GM03348 (cell line): ENCODE results near the gene RAB40B.
"Not testable (repeated sequence)": the region's sequence is repeated elsewhere in the genome, so short reads cannot be mapped to it uniquely, and the experiment has no call there.

Source experiments
- DNase-seq: peaks from one replicate; pipeline ENCODE4 v3.0.0; 2012; ENCODE audit warnings: low spot score

RAB40B gene

DNA sequence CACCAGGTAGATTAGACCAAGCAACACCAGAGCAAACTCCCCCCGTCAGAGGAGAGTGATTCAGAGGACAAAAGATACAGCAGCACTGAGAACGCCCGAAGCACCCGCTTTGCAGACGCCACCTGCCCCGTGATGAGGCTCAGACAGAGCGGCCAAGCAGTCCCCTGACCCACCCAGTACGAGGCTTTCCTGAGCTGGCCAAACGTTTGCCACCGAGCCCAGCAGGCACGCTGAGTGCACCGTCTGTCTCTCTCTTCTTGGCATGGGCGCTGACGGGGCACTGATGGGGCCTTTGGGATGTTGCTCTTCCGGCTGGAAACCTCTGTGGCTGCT, 30.9 kb downstream of the RAB40B start:
- DNase-seq: no peak

DNA sequence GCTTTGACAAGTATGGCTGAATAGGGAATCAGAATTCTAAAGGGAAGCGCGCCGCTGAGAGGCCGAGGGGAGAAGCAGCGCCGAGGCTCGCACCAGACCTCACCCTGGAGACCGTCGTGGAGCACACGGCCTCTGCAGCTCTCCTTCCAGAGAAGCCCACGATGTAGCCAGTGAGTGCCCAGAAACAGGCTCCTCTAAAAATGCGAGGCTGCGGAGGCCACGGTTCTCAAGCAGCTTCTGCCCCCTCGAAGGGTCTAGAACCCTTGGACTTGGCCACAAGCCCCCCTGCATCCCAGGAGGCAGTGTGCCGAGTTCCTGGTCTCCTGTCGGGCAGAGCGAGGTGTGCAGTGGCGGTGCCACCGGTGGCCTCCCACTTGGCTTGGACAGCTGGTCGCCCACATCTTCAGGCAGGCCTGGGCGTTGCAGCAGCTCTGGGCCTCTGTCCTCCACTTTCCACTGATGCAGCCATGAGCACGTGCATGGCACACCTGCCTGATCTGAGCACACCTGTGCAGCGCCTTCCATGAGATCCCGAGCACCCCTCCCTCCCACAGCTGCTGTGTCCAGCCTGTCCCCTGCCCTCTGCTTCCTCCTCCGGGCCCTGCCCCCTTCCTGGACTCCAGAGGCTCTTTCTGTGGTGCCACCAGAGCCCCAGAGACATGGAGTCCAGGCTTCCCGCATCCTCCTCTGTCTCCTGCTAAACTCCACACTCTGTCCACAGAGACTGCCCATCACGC, 31.4 kb downstream of the RAB40B start:
- DNase-seq: no peak

DNA sequence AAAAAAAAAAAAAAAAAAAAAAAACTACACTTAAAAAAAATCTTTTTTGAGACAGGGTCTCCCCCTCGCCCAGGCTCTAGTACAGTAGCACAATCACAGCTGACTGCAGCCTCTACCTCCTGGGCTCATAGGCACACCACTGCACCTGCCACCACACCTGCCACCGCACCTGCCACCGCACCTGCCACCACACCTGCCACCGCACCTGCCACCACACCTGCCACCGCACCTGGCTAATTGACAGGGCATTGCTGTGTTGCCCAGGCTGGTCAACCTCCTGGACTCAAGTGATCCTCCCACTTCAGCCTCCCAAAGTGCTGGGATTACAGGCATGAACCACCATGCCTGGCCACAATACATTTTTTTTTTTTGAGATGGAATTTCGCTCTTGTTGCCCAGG, 32.6 kb downstream of the RAB40B start:
- DNase-seq: no peak

DNA sequence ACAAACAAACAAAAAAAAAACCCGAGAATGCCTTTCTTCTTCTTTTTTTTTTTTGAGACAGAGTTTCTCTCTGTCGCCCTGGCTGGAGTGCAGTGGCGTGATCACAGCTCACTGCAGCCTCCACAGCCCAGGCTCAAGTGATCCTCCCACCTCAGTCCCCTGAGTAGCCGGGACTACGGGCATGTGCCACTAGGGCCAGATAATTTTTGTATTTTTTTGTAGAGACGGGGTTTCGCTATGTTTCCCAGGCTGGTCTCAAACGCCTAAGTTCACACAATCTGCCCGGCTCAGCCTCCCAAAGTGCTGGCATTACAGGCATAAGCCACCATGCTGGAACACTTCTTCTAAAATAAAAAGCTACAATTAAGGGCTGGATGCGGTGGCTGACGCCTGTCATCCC, 33.3 kb downstream of the RAB40B start:
- no peak for DNase-seq

DNA sequence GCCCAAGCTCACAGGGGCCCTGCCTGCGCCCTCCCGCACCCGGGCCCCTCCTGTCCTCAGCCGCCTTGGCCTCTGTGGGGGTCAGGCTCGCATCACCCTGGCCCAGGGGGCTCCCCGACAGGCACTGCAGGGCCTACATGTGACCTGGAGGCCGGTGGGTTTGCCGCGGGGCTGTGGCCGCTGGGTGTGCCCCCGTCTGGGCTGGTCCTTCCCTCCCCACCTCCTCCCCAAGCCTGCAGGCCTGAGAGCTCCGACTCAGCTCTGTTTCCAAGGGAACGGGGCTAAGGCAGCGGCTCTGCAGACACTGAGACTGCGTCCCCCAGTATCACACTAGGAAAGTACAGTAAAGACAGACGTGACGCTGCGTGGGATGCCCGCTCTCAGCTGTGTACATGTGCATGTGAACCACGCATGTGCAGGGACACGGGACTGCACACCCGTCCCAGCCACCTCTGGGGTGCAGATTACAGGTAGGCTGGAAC, 33.8 kb downstream of the RAB40B start:
- no peak for DNase-seq

DNA sequence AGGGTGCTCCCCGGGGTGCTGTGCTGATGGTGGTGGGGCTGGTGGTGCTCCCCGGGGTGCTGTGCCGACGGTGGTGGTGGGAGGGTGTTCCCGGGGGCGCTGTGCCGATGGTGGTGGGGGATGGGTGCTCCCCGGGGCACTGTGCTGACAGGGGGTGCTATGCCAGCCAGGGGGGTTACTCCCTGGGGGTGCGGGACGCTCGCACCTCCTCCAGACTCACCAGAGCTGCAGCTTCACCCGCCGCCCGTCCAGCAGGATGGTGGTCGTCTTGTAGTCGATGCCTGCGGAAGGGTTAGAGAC, 34.3 kb downstream of the RAB40B start:
- DNase-seq: no peak

DNA sequence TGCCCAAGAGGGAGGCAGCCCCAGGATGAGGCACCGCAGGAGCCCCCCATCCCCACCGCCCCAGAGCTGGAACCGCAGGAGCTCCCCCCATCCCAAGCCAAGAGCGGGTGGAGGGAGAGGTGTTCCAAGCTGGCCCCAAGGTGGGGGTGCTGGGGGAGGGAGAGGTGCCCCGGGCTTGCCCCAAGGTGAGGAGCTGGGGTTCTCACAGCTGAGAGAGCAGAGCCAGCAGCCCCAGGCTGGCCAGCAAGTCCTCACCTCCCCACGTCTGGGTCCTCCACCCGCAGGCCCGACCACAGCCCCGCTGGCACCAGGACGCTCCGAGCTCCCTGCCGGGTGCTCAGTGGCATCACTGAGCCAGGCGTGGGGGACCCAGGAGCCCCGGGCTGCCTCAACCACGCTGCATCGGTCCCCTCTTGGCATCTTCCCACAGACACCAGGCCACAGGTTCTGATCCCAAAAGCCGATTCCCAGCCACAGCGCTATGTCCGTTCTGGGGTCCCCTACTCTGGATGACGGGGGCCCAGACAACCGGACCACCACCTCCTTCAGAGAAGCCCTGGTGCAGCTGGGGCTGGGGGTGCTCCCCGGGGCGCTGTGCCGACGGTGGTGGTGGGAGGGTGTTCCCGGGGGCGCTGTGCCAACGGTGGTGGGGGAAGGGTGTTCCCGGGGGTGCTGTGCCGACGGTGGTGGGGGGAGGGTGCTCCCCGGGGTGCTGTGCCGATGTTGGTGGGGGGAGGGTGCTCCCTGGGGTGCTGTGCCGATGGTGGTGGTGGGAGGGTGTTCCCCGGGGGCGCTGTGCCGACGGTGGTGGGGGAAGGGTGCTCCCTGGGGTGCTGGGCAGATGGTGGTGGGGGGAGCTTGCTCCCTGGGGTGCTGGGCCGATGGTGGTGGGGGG, 34.9 kb downstream of the RAB40B start:
- no peak for DNase-seq

DNA sequence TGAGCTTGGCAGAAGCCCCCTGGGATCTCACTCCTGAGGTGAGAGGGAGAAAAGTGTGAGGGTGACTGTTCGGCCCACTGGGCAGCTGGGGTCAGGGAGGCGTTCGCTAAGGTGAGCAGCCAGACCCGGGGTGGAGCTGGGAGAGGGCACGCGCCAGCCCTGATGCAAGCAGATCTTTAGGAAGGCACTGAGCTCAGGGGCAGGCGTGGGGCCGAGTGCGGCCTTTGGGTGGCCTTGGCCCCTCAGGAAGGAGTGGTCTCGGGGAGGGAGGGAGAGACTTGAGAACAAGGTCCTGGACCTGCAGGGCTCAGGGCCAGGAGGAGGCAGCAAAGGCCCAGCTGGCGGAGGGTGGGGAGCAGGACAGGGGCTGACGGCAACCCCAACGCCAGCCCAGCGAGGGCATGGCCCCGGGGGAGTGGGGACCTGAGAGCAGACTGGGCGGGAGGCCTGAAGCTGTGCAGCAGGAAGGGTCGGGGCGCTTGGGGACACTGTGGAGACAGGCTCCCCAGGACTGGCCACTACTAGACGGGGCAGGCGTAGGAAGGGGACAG, 35.7 kb downstream of the RAB40B start:
- DNase-seq: no peak

DNA sequence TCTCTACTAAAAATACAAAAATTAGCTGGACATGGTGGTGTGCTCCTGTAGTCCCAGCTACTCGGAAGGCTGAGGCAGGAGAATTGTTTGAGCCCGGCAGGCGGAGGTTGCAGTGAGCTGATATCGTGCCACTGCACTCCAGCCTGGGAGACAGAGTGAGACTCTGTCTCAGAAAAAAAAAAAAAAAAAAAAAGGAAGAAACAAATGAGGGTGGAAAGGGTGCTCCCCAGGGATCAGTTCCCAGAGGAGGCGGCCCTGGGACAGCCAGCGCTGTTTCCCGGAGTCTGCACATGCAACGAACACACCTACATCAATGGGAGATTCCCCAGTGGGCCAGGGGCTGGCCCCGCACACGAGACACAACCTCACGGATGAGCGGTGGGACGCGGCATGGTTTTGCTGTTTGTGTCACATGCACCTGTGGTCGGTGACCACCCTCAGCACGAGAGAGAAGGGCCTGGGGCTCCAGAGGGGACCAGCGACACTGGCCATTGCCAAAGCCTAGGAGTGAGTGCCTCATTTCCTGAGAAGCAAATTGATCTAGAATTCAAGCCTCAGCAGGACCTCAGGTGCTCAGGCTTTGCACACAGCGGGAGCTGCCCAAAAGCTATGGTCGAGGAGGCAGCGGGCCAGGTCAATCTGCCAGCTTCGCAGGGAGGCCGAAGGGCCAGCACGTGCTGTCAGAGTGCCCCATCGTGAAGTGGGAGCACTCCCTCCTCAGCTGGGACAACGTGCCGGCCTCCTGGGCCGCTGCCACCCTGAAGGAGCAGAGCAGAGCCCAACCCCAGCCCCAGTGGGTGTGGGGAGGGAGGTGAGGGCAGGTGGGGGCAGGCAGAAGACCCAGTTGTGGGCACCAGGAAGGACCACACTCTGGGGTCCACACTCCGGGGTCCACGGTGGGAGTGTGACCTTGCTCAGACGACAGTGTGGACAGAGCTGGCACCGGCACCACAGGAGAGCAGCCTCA, 36.5 kb downstream of the RAB40B start:
- DNase-seq: no peak

DNA sequence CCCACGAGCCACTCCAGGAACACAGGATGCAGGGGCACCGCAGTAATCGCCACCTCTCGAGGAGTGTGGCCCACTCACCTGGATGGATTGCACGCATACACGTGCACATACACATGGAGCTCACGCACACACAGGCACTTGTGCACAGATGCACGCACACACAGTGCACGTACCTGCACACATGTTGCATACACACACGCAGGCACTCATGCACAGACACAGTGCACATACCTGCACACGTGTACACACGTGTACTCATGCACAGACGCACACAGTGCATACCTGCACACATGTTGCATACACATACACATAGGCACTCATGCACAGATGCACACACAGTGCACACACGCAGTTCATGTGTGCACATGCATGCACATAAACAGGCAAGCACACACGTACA, 38.6 kb downstream of the RAB40B start:
- no peak for DNase-seq

DNA sequence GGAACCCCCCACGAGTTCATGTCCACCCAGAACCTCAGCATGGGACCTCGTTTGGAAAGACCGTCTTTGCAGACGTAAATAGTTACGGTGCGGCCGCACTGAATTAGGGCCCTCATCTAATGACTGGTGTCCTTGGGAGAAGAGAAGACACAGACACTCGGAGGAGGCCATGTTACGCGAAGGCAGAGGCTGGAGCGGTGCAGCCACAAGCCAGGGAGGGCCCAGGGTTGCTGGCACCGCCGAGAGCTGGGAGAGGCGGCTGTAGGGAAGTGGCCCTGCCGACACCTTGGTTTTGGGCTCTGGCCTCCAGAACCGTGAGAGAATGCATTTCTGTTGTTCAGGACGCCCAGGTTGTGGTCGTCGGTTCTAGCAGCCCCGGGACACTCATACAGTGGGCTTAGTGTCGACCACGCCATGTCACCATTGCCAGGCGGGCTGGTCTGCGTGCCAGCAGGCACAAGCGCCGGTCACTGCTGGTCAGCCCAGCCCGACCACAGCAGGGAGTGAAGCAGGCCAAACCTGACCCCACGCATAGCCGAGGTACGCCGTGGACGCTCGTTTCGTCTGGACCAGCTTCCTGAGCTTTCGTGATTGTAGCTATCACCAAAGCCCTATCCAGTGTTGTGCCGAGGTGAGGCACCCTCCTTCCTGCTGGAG, 39.6 kb downstream of the RAB40B start:
- DNase-seq: no peak

DNA sequence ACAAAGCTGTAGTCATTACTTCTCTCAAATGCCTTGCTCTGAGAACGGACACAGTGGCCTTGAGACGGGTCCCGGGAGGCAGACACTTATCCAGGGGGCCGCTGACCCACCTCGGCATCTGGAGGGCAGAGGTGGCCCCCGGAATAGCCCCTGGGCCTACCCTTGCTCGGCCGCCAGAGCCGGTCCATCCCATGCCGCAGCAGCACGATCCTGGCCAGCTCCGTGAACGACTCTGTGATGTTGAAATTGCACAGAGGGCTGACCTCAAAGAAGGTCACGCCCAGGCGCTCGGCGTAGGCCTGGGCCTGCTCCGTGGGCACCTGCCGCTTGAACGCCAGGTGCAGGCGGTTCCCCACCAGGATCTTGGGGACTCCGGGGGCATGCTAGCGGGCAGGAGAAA, 40.2 kb downstream of the RAB40B start:
- no peak for DNase-seq

DNA sequence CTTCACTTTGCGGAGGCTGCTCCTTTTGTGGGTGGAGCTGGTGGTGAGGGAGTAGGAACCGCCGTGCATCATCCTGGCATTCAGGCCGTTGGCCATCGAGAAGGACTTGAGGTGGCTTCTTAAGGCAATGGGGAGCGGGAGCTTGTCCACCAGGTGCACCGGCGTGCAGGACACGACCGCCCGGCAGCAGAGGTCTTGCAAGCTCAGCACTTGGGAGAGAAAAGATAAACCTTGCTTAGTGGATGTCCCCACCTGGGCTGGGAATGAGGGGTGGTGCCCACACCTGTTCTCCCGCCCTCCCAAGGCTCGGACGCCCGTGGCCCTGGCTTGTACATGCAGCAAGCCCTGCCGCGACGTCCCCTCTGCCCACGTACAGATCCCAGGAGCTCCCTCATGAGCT, 40.6 kb downstream of the RAB40B start:
- no peak for DNase-seq

DNA sequence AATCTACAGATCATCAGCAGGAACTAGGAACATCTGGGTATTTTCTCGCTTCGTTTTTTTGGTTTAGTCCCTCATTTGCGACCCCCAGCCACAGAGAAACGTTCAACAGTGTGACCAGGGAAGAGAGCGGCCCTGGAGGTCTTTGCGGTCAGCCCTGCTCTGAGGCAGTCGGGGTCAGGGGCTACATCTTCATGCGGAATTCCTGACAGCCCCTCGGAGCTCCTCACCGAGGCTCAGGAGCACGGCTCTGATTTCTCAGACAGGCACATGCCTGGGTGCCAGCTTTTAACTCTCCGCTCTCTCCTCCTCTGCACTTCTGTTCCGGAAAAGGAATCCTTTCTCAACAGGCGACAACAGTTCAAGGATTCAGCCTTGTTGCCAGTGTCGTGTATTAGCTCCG, 42.2 kb downstream of the RAB40B start:
- no peak for DNase-seq

DNA sequence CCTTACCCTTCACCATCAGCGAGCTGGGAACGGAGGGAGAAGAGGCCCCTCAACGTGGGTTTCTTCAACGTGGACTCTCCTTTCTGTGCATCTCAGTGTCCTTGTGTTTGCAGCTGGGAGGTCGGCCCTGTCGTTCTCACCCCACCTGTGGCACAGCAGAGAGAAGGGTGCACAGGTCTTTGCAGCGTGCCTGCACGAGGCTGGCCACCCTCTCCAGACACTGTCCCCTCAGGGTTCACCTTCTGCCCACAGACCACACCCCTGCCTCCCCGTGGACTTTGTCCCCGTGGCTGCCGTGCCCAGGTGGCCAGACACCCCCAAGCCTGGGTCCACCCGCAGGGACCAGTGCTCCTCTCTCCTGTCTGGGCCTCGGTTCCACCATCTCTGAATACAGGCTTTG, 43.0 kb downstream of the RAB40B start:
- no peak for DNase-seq

DNA sequence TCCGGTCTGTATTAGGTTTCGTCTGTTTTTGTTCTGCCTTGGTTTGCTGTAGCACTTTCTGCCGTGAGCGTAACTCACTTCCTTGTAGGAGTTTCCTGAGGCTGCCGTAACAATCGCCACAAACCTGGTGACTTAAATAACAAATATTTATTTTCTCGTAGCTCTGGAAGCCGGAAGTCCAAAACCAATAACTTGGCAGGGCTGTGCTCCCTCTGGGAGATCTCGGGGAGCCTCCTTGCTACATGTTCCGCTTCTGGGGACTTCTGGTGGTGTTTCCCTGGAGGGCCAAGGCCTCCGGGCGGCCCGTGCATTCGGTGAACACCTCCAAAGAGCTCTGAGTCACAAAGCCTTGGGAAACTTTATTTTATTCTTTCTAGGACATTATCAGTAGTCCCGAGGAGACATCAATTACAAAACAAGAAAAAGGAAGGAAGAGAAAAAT, 43.4 kb downstream of the RAB40B start:
- no peak for DNase-seq

DNA sequence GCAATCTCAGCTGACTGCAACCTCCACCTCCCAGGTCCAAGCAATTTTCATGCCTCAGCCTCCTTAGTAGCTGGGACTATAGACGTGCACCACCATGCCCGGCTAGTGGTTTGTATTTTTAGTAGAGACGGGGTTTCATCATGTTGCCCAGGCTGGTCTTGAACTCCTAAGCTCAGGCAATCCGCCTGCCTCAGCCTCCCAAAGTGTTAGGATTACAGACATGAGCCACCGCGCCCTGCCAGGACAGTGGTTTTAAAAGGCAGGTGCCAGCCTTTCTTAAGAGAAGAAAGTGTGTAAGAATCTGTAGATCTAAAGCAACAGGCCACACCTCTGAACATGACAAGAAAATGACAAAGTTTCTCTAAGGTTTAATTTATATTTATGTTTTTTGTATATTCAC, 43.9 kb downstream of the RAB40B start:
- DNase-seq: not testable (repeated sequence)

DNA sequence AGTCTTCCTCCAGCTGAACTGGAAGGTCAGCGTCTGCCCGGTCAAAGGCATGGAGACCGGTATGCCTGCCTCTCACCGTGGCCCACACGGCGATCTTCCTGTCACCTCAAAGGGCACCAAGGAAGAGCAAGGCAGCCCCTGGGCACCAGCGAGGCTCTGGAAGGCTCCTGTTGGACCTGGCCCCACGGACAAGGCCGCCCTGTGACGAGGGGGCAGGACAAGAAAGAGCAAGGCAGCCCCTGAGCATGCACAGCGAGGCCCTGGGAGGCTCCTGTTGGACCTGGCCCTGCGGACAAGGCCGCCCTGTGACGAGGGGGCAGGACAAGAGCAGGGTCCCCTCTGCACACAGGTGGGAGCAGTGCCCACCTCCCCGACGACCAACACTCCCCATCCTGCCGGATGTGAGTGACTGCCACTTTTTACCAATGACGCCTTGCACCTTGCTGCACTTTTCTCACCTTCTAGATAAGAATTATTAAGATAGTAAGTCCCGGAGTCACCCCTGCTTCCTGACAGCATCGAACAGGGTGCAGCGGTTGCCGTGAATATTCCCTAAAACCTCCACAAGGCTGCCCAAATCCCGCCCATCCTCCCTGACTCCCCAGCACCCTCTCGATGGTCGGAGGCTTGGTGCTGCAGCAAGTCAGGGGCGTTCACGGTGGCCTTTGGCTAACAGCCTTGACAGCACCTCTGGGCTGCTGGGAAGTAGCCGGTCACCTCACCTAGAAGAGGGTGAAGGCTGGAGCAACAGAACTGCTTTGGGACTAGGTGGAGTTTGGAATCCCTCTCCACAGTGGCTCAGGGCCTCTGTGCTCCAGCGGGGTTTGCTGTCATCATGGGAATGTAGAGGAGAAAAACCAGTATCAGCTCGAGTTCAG, 44.6 kb downstream of the RAB40B start:
- no peak for DNase-seq

DNA sequence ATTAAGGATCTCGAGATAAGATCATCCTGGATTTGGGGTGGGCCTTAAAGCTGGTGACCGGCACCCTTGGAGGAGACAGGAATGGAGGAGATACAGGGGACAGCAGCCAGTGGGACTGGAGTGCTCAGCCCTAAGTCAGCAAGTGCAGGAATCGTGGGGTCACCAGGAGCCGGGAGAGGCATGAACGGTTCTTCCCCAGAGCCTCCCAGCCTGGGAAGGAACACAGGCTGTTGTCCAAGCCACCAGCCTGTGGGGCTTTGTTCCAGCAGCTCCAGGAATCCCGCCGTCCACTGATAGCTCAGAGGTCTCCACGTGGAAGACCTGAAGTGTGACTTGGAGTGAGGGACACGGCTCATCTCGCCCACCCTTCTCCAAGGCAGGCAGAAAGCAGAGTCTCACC, 47.8 kb downstream of the RAB40B start:
- DNase-seq: no peak

DNA sequence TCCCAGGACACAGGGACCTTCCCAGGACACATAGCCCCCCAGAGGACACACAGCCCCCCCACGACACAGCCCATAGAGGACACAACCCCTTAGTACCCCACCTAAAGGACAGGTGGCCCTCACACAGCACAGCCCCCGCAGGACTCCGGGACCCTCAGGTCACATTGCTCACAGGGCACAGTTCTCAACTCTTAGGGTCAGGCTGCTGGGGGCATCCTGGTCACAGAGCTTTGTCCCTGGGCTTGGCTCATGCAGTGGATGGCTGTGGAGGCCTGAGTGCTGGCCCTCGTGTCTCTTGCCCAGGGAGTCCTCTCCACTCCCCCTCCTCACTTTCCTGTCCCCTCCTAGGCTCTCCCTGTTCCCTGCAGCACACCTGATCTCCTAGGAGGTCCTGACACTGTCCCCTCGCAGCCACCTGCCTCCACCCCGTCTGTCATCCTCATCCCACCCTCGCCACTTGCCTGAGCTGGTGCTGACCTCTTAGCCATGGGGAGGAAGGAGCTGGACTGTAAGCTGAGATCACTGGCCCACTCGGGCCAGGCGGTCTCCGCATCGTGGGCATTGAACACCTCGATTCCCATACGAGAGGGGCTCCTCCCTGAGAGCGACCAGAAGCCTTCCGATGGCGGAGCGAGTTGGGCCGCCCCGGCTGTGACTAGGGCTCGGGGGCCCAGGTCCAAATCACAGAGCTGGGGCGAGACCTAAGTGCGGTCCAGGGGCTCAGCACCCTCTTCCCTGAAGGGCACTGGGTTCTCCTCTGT, 48.8 kb downstream of the RAB40B start:
- no peak for DNase-seq
